H9 (cell line): ENCODE measurements around the gene JMJD7. TPM values are rescaled to one million over a fixed set of nuclear protein-coding genes. Genes with fewer than 3 reads are reported as not detected.

Experiments
- DNase-seq: peaks from one replicate; pipeline ENCODE4 v3.0.0-alpha.2; 2017
- H2AFZ ChIP-seq: one replicate; pipeline ENCODE4 v1.6.1; 2013; ENCODE audit warnings: mild to moderate bottlenecking, low read length, control low read depth, moderate library complexity
- H2AK5ac ChIP-seq: 2 replicates; pipeline ENCODE4 v1.6.1; 2013; ENCODE audit warnings: low read length, control low read depth, mixed read lengths; ENCODE audit not compliant: insufficient read length
- H2BK120ac ChIP-seq: one replicate; pipeline ENCODE4 v1.6.1; 2013; ENCODE audit warnings: low read depth, mild to moderate bottlenecking, low read length, control low read depth, inconsistent platforms; ENCODE audit not compliant: poor library complexity, severe bottlenecking
- H2BK12ac ChIP-seq: 2 replicates; pipeline ENCODE4 v1.6.1; 2013; ENCODE audit warnings: low read length, control low read depth, mixed read lengths, low read depth; ENCODE audit not compliant: insufficient read length
- H2BK15ac ChIP-seq: 2 replicates; pipeline ENCODE4 v1.6.1; 2013; ENCODE audit warnings: low read depth, low read length, control low read depth
- H2BK20ac ChIP-seq: one replicate; pipeline ENCODE4 v1.6.1; 2013; ENCODE audit warnings: low read depth, mild to moderate bottlenecking, low read length, control low read depth, inconsistent platforms; ENCODE audit not compliant: poor library complexity, severe bottlenecking
- H2BK5ac ChIP-seq: 2 replicates; pipeline ENCODE4 v1.6.1; 2013; ENCODE audit warnings: low read length, control low read depth, mixed read lengths; ENCODE audit not compliant: insufficient read length
- H3K14ac ChIP-seq: 2 replicates; pipeline ENCODE4 v1.6.1; 2013; ENCODE audit warnings: low read length, control low read depth; ENCODE audit not compliant: insufficient read depth
- H3K18ac ChIP-seq: 2 replicates; pipeline ENCODE4 v1.6.1; 2013; ENCODE audit warnings: low read depth, mild to moderate bottlenecking, mixed read lengths, low read length, control low read depth; ENCODE audit not compliant: insufficient read length
- H3K23ac ChIP-seq: 2 replicates; pipeline ENCODE4 v1.6.1; 2013; ENCODE audit warnings: low read length, control low read depth, mixed read lengths, low read depth; ENCODE audit not compliant: insufficient read length
- H3K23me2 ChIP-seq: 2 replicates; pipeline ENCODE4 v1.6.1; 2013; ENCODE audit warnings: low read depth, mild to moderate bottlenecking, mixed read lengths, low read length, control low read depth; ENCODE audit not compliant: insufficient read length, poor library complexity, severe bottlenecking
- H3K27ac ChIP-seq: 2 replicates; pipeline ENCODE4 v1.5.1; 2013; ENCODE audit warnings: low read length, control low read depth, mixed read lengths, low read depth; ENCODE audit not compliant: insufficient read length
- H3K27me3 ChIP-seq: 2 replicates; pipeline ENCODE4 v1.6.1; 2013; ENCODE audit warnings: low read length, control low read depth, inconsistent platforms; ENCODE audit not compliant: insufficient read depth
- H3K4ac ChIP-seq: 2 replicates; pipeline ENCODE4 v1.6.1; 2013; ENCODE audit warnings: low read depth, mild to moderate bottlenecking, control low read depth, inconsistent platforms, low read length, moderate library complexity
- H3K4me1 ChIP-seq: 2 replicates; pipeline ENCODE4 v1.6.1; 2013; ENCODE audit warnings: low read length, control low read depth, inconsistent platforms; ENCODE audit not compliant: insufficient read depth
- H3K4me2 ChIP-seq: 2 replicates; pipeline ENCODE4 v1.6.1; 2013; ENCODE audit warnings: low read length, control low read depth, mixed read lengths; ENCODE audit not compliant: insufficient read length, insufficient read depth
- H3K56ac ChIP-seq: 2 replicates; pipeline ENCODE4 v1.6.1; 2013; ENCODE audit warnings: low read depth, mild to moderate bottlenecking, mixed read lengths, low read length, control low read depth; ENCODE audit not compliant: insufficient read length
- H3K79me1 ChIP-seq: 2 replicates; pipeline ENCODE4 v1.6.1; 2013; ENCODE audit warnings: low read depth, mild to moderate bottlenecking, moderate library complexity, low read length, control low read depth, inconsistent platforms; ENCODE audit not compliant: insufficient read depth, poor library complexity, severe bottlenecking
- H3K79me2 ChIP-seq: 2 replicates; pipeline ENCODE4 v1.6.1; 2013; ENCODE audit warnings: low read length, control low read depth, inconsistent platforms; ENCODE audit not compliant: insufficient read depth
- H3K9ac ChIP-seq: 2 replicates; pipeline ENCODE4 v1.6.1; 2013; ENCODE audit warnings: low read length, control low read depth, mixed read lengths; ENCODE audit not compliant: insufficient read length; ENCODE audit errors: extremely low read depth
- H3K9me3 ChIP-seq: one replicate; pipeline ENCODE4 v1.6.1; 2013; ENCODE audit warnings: low read depth, low read length, inconsistent platforms; ENCODE audit not compliant: control insufficient read depth
- H3T11ph ChIP-seq: one replicate; pipeline ENCODE4 v1.6.1; 2013; ENCODE audit warnings: mild to moderate bottlenecking, low read length, control low read depth, inconsistent platforms
- H4K20me1 ChIP-seq: one replicate; pipeline ENCODE4 v1.6.1; 2013; ENCODE audit not compliant: control insufficient read depth, insufficient read length, insufficient read depth
- H4K5ac ChIP-seq: 2 replicates; pipeline ENCODE4 v1.6.1; 2013; ENCODE audit warnings: low read depth, mild to moderate bottlenecking, mixed read lengths, low read length, control low read depth; ENCODE audit not compliant: insufficient read length
- H4K8ac ChIP-seq: replicated peaks from 2 replicates; pipeline ENCODE4 v1.6.1; 2013; ENCODE audit warnings: low read length, control low read depth, mixed read lengths, low read depth; ENCODE audit not compliant: insufficient read length
- H4K91ac ChIP-seq: 2 replicates; pipeline ENCODE4 v1.6.1; 2013; ENCODE audit warnings: low read depth, mild to moderate bottlenecking, moderate library complexity, mixed read lengths, low read length, control low read depth; ENCODE audit not compliant: insufficient read length
- H3K27ac Mint-ChIP-seq, 3 experiments: 2 replicates in 2 of 3; 3 replicates in 1 of 3; pipeline ENCODE4 v1.8.0; 2020 to 2021; ENCODE audit warnings: mixed read lengths in 3 of 3, mild to moderate bottlenecking in 1 of 3, moderate library complexity in 1 of 3
- H3K27me3 Mint-ChIP-seq: 2 replicates; pipeline ENCODE4 v1.8.0; 2021; ENCODE audit warnings: low read depth, mild to moderate bottlenecking, moderate library complexity, mixed read lengths
- H3K36me3 Mint-ChIP-seq, 3 experiments: 2 replicates in 2 of 3; 3 replicates in 1 of 3; pipeline ENCODE4 v1.8.0; 2020 to 2021; ENCODE audit warnings: low read depth in 3 of 3, mixed read lengths in 3 of 3; ENCODE audit not compliant: insufficient read depth in 1 of 3
- H3K4me1 Mint-ChIP-seq, 2 experiments: 2 replicates each; pipeline ENCODE4 v1.8.0; 2020; ENCODE audit warnings: mixed read lengths in 2 of 2
- H3K4me3 Mint-ChIP-seq, 2 experiments: 2 replicates in 1 of 2; 3 replicates in 1 of 2; pipeline ENCODE4 v1.8.0; 2020 to 2021; ENCODE audit warnings: mild to moderate bottlenecking in 2 of 2, mixed read lengths in 2 of 2, moderate library complexity in 1 of 2
- H3K9me3 Mint-ChIP-seq, 2 experiments: 2 replicates in 1 of 2; 3 replicates in 1 of 2; pipeline ENCODE4 v1.8.0; 2020; ENCODE audit warnings: mild to moderate bottlenecking in 2 of 2, mixed read lengths in 2 of 2, moderate library complexity in 1 of 2
- CTCF ChIP-seq: fragments of 200-600 bp; sonication (generic); conservative IDR thresholded peaks from 3 replicates; pipeline ENCODE4 v1.8.0; 2021; ENCODE audit warnings: antibody characterized with exemption, mild to moderate bottlenecking
- WGBS: extraction: QIAGEN DNeasy Blood & Tissue Kit; methylation state at CpG from one replicate; pipeline ENCODE4 v1.1.7; 2013; ENCODE audit warnings: missing lambda C conversion rate, low lambda C conversion rate, mixed read lengths; ENCODE audit not compliant: insufficient read length; ENCODE audit errors: extremely low coverage; 5-methylcytosine and 5-hydroxymethylcytosine counted together
- total RNA-seq: library from RNA; stranded (reverse); gene quantifications from 2 replicates; pipeline ENCODE4 v1.2.1, GENCODE V29; 2021

The JMJD7 gene
- total RNA-seq, 1 experiment from 2014 or later = 13.3 TPM

GRCh38 chr15:41789236-41789635 is 38.7 kb upstream of the JMJD7 start:
- H3K4me1 Mint-ChIP-seq = peaks cover 28 to 31% of the 10 kb centered on the region in 2 experiments
- Histone ChIP-seq H3K23me2 (no peaks in the 10 kb centered on the region), H2BK5ac (no peak overlapping the region), H3K9me3 (no peaks in the 10 kb centered on the region), H2BK20ac (no peak overlapping the region), H2BK15ac (no peak overlapping the region), H3K4ac (no peak overlapping the region), H3K27me3 (no peaks in the 10 kb centered on the region), H4K91ac (no peak overlapping the region), H2BK12ac (no peak overlapping the region), H3K23ac (no peak overlapping the region), H3T11ph (no peak overlapping the region), H3K56ac (no peak overlapping the region), H3K18ac (no peak overlapping the region), H3K27ac (no peak overlapping the region), H2AK5ac (no peak overlapping the region), H2AFZ (no peak overlapping the region), H4K5ac (no peak overlapping the region), H3K9ac (peak overlapping the region; percentile 17), H3K79me2 (no peaks in the 10 kb centered on the region; the same call in 1 of the 2 replicates), H2BK120ac (no peak overlapping the region), H4K20me1 (no peaks in the 10 kb centered on the region), H4K8ac (no peak overlapping the region), H3K4me1 (peaks cover 22% of the 10 kb centered on the region), H3K79me1 (no peaks in the 10 kb centered on the region), H3K14ac (no peak overlapping the region; the same call in 1 of the 2 replicates), H3K4me2 (no peak overlapping the region)
- H3K36me3 Mint-ChIP-seq = no peaks in the 10 kb centered on the region
- no peaks in the 10 kb centered on the region for H3K27me3 Mint-ChIP-seq
- no peak for TF ChIP-seq CTCF
- no peaks in the 10 kb centered on the region for H3K9me3 Mint-ChIP-seq
- DNase-seq = no peak
- no CpG with 5 or more reads among the region's 4 CpGs for WGBS
- no peak overlapping the region; a peak in 1 of 7 replicates for H3K27ac Mint-ChIP-seq
- H3K4me3 Mint-ChIP-seq = no peak overlapping the region
